HT1080 (cell line): ENCODE results near the gene OTUD3. TPM values are rescaled to one million over a fixed set of nuclear protein-coding genes. Genes with fewer than 3 reads are reported as not detected.
A peak's percentile ranks its signal among the peaks of the same experiment; 100 is the strongest.
"Not testable (repeated sequence)": the region's sequence is repeated elsewhere in the genome, so short reads cannot be mapped to it uniquely, and the experiment has no call there.

Experiments
- DNase-seq: peaks from one replicate; pipeline ENCODE4 v3.0.0-alpha.2; 2015; ENCODE audit warnings: low read depth
- polyA plus RNA-seq, 2 experiments: library from polyadenylated mRNA; depleted of rRNA; stranded (reverse); fragments of >200 nt; gene quantifications; 2 replicates each; pipeline ENCODE4 v1.2.3, GENCODE V29; 2015
- total RNA-seq: library from RNA; depleted of rRNA; stranded (reverse); fragments of >200 nt; shearing (Covaris generic); gene quantifications from 2 replicates; pipeline ENCODE4 v1.2.3, GENCODE V29; 2014; rRNA removed

OTUD3 gene, protein sequence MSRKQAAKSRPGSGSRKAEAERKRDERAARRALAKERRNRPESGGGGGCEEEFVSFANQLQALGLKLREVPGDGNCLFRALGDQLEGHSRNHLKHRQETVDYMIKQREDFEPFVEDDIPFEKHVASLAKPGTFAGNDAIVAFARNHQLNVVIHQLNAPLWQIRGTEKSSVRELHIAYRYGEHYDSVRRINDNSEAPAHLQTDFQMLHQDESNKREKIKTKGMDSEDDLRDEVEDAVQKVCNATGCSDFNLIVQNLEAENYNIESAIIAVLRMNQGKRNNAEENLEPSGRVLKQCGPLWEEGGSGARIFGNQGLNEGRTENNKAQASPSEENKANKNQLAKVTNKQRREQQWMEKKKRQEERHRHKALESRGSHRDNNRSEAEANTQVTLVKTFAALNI
- total RNA-seq = 3.3 and 3.6 TPM in 2 replicates
- polyA plus RNA-seq (2015; cell fraction: cytosol; rRNA removed) = 3.4 and 4.9 TPM in 2 replicates
- polyA plus RNA-seq (2015; cell fraction: nucleus; rRNA removed) = 14.6 and 15.8 TPM in 2 replicates

DNA sequence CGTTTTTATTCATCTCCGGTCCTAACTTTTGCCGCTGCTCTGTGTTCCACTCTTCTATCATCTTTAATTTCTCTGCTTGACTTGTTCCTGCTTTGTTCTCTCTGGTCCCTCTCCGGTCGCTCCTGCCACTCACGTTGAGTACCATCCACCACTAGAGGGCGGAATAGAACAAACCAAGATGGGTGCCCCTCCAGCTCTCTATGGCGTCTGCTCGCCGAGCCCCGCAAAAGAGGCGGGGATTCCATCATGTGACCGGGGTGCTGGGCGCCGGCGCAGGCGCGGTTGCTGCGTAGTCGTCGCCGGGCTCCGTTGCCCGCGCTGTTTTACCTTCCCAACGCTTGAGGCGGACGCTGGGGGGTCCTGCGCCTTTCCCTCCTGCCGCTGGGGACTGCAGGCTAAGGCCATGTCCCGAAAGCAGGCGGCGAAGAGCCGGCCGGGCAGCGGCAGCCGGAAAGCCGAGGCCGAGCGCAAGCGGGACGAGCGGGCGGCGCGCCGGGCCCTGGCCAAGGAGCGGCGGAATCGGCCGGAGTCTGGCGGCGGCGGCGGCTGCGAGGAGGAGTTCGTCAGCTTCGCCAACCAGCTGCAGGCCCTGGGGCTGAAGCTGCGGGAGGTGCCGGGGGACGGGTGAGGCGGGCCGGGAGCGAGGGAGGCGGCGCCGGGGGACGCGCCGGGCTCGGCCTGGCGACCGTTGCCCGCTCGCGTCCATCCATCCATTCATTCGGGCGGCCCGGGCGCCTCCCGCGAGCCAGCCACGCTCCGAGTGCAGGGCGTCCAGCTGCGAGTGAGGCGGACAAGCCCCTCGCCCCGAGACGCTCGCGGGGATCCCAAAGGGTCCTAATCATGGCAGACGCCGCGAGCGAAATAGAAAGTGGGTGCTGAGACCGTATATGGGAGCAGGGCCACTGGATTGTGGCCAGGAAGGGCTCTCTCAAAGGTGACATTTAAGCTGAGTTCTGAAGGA lies at the start of gene OTUD3:
OTUD3 (plus strand) TSS at position 285 of the 961 bp plus-strand sequence; CDS start at position 404, 119 bp downstream.
- peak; percentile 95 for DNase-seq

DNA sequence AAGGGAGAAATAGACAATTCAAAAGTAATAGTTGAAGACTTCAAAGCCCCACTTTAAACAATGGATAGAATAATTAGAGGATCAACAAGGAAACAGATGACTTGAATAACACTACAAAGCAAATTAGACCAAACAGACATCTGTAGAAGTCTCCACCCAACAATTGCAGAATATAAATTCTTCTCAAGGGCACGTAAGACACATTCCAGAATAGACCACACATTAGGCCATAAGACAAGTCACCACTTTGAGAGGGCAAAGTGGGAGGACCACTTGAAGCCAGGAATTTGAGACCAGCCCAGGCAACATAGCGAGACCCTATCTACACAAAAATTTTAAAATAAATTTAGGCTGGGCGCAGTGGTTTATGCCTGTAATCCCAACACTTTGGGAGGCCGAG lies 46.6 kb upstream of the OTUD3 start:
- DNase-seq = no peak

DNA sequence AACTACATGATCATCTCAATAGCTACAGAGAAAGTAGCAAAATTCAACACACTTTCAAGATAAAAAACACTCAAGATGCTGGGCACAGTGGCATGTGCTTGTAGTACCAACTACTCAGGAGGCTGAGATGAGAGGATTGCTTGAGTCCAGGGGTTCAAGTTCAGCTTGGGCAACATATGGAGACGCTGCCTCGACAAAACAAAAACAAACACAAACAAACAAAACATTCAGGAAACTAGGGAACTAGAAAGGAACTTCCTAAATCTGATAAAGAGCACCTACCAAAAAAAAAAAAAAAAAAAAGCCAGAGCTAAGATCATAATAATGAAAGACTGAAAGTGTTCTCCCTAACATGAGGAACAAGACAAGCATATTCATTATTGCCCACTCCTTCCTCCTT lies 44.3 kb upstream of the OTUD3 start:
- no peak for DNase-seq

DNA sequence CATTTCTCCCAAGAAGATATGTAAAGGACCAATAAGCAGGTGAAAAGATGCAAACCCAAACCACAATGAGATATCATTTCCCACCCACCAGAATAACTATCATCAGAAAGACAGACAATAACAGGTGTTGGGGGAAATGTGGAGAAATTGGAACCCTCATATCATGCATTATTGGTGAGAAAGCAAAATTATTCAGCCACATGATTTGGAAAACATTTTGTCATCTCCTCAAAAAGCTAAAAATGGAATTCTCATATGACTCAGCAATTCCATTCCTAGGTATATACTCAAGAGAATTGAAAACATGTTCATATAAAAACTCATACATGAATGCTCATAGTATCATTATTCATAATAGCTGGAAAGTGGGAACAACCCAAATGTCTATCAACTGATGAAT lies 42.0 kb upstream of the OTUD3 start:
- DNase-seq = no peak

DNA sequence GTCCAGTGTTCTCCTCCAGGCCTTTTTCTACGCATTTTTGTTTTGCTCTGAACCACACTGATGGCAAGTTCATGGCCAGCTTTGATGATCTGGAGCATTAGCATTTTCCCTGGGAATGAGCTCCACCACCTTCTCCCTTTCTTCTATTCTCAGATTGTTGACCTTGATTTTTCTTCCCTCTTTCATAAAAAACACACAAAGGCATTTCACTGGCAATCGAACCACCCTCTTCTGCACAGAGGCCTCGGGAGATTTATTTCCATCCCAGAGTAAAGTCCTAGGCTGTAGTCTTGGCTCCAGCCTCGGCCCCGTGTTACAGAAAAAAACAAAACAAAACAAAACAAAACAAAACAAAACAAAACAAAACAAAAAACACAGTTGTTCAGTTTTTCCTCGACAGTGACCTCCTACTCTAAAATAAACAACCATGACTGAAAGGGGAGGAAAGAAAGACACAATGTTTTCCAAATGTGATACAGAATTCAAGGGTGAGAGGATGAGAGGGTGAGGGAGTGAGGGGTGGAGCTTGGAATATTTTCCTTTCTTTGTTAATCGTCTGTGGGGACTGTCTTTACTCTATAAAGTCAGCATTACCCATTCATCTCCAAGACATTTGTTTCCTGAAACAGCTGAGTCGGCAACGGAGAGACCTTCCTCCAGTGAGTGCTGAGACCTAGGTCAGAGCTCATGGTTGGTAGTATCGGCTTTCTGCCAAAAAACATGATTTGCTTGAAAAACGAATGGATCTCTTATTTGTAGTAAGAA lies 37.3 kb upstream of the OTUD3 start:
- no peak for DNase-seq

DNA sequence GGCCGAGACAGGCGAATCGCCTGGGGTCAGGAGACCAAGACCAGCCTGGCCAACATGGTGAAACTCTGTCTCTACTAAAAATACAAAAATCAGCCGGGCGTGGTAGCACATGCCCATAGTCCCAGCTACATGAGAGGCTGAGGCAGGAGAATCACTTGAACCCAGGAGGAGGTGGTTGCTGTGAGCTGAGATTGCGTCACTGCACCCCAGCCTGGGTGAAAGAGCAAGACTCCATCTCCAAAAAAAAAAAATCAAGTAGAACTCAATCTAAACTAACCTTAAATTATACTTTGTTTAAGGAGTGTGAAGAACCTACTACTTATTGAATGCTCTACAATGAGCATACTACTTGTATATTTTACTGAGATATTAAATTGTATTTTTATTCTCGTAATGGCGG lies 36.6 kb upstream of the OTUD3 start:
- no peak for DNase-seq

DNA sequence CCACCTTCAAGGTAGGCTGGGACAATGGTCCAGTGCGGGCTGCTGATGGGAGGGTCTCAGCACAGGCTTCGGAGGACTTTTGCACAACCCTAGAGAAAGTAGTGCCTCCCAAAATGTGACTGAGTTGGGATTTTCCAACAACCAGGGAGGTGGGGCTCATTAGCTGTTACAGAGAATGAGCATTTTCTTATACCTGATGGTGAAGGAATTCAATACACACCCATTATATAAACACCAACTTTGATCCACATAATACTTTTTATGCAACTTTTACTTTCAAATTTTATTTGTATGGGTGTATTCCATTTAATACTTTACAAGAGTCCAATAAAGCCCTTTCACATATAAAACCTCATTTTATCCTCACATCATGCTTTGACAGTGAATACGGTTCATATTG lies 35.9 kb upstream of the OTUD3 start:
- no peak for DNase-seq

DNA sequence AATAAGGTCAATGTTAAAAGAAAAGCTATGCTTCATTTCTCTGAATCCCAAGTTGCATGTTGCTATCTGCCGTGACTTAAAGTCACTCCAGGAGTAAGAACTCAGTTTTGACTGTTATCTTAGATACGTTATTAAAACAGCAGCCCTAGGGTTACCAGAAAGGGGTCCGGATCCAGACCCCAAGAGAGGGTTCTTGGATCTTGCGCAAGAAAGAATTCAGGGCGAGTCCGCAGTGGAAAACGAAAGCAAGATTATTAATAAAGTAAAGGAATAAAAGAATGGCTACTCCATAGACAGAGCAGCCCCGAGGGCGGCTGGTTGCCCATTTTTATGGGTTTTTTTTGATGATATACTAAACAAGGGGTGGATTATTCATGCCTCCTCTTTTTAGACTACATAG lies 34.9 kb upstream of the OTUD3 start:
- not testable (repeated sequence) for DNase-seq

DNA sequence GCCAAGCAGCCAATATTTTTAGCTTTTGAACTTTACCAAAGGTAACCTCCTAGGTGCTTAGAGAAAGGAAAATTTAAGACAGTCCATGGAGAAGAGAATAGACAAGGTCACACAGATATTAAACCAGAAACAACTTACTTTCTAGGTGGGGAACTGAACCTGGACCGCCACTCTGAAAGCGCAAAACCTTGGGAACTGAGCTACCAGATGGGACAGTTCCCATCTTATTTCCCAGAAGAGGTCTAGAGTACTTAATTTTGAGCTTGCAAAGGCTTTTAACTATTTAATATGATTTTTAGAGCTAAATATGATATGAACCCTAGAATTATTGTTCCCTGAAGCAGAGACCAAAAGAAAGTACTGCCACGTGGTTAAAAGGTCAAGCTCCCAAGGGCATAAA lies 32.9 kb upstream of the OTUD3 start:
- DNase-seq = not testable (repeated sequence)

DNA sequence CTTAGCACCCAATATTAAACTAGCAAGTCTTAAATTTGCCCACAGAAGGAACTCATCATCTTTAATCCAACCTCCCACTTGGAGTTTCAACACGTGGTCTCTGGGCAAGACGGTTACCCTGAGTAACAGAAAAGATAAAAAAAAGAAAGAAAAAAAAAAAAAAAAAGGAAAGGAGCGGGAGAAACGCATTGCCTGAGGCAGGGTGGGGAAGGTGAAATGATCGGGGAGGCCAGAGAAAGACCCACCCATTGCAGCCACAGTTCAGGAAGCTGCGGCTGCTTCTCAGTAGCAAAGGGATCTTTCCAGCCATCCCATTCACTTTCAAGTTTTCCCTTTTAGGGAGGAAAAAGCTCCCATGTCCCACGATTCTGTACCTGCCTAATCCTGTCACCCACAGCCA lies 32.0 kb upstream of the OTUD3 start:
- no peak for DNase-seq

DNA sequence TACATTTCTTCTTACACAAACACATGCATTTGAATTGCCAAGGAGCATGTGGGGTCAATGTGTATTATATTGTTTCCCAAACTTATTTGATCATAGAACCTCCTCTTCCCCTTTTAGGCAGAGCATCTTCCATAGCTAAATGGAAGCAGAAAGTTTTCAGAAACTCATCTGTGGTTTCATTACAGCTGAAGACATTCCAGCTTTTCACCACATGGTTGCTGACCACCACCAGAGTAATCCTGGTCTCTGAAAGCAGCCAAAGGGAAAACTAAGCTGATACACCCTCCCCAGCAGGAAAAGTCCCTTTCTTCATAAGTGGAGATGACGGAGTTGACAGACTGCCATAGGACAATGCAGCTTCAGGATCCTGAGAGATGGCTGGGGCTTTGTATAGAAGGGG lies 30.2 kb upstream of the OTUD3 start:
- no peak for DNase-seq

DNA sequence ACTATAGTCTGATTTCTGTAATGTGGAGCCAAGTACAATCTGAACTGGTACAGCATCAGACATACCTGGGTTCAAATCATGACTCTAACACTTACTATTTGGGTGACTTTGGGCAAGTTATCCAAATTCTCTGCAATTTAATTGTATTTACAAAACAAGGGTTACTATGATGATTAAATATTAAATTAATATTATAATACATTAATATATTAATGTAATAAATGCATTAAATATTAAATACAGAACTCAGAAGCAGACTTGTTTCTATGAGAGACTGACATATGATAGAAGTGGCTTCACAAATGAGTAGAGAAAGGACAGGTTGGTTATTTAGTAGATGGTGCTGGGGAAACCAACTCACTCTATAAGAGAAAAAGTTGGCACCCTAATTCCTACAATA lies 27.3 kb upstream of the OTUD3 start:
- no peak for DNase-seq

DNA sequence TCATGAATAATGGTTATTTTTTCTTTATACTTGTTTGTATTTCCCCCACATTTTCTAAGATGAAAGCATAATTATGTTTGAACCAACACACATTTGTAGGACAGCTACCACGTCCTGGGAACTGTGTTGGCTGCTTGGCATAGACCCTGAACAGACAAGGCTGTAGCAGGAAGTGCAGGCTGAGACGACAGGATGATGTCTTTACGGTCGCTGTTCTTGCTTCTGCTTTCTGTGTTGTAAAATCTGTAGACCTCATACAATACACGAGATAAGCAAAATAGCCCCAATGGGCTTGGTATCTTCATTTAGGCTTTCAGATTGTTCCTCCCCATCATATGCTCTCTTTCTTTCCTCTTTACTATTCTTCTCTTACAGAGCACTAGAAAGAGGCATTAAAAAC lies 23.3 kb upstream of the OTUD3 start:
- DNase-seq = no peak

DNA sequence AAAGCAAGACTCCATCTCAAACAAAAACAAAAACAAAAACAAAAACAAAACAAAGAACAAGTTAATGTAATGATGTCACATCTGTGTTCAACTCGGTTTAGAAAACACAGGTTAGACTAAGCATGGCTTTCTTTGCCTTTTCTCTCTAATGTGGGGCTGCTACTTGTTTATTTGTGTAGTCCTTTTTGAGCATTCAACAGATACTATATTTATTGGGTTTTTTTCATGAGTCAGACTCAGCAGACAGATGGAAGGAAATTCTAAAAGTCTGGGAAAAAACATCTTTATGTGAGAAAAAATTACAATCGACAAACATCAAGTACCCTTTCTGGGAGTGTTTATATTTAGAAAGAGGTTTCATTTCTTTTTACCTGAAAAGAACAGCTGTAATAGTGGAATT lies 22.3 kb upstream of the OTUD3 start:
- no peak for DNase-seq

DNA sequence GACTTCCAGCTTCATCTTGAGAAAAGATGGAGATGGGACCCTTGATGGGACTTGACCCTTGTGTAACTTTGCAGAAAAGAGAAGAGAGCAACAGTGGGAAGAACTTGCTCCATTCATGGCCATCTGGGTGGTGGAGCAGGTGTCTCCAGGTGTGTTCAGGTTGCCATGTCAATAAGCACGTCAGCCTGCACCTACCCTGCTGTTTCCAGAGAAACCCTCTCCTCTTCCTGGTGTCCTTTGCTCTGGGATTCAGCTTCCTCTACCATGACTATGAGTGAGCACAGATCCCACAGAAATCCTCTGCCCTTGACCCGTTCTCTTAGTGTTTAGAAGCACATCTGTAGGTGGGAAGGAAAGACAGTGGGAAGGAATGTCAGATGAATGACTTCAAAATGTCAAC lies 21.8 kb upstream of the OTUD3 start:
- no peak for DNase-seq

DNA sequence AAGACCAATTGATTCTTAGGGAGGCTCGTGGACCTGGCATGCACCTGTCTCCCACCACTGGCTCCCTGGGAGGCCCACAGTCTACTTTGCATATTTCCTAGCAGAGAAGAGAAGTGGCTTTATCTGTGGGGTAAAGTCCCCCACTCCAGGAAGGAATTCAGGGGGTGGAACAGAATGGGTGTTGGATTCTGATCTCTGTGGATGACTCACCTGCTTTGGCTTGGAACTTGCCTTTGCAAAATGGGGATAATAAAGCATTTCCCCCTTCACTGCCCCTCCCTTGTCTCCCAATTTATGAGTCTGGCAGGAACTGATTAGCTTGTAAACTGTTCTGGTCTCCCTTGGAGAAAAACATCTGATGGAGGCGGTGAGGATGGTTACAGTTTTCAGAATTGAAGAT lies 21.2 kb upstream of the OTUD3 start:
- no peak for DNase-seq

DNA sequence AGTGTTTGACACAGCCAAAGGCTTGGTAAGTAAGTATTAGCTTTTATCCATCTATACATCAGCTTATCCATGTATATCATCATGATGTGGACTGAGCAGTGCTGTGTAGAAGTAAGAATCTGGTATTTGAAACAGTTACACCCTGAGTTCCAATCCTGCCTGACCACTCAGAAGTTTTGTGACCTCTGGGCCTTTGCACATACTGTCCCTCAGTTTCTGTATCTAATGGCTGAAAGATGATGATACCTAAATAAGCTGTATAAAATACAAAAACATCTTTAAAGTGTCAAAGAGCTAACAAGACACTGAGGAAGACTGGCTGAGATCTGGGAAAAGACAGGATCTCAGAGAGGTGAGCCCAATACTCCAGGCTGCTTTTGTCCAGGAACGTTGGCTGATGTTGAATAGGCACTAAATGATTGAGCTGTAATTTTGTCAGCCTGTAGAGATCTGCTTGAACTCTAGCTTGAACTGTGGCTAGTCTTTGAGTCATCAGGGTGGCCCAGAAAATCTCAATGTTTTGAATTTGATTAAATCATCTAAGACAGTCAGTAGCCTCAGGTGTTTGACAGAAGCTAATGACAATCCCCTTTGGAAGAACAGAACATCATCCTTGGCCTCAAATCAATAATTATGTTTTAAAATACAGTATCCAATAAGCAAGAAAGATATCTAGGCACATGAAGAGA lies 20.2 kb upstream of the OTUD3 start:
- DNase-seq = no peak

DNA sequence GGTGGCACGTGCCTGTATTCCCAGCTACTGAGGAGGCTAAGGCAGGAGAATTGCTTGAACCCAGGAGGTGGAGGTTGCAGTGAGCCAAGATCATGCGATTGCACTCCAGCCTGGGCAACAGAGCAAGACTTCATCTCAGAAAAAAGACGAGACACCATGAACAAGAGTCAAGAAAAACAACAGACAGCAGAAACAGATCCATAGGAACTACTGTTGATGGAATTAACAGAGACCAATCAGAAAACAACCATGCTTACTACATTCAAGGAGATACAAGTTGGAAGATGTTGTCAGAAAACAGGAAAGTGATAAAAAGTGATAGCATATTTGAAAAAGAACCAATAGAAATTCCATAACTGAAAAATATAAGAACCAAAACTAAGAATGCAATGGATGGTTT lies 19.3 kb upstream of the OTUD3 start:
- DNase-seq = no peak

DNA sequence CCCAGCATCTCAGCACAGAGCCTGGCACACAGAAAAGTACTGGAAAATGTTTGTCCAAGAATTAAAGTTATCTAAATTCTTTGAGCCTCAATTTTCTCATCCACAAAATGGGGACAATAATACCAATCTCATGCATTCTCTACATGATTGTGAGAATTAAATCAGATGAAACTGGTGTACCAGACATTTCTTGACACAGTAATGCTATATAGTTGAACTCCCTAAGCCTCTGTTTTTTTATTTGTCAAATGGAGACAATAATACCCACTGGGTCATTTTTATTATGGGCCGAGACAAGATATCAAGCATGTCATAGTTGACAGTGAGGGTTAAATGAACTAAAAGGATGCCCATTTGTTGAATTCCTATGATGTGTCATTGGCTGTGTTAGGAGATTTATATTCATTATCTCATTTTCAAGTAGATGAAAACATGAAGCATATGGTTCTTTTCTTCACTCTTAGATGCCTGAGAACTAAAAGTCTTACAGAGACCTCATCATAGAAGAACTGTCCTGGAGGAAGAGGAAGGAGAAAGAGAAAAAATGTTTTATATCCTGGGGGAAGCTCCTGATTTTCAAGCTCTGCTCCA lies 17.5 kb upstream of the OTUD3 start:
- DNase-seq = no peak

DNA sequence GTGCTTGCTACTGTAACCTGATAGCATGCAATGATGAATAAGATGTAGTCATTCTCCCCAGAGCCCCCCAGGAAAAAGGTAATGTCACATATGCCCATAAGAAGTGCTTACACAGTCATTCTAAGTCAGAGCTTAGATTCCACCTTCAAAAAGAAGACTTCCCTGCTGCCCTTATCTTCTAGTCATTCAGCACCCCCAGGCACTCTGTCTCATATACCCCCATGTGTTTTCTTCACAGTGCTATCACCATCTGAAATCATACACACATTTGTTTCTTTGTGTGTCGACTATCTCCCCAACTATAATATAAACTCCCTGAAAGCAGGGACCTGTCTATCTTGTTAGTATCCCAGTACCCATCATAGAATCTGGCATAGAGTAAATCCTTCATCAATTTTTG lies 16.2 kb upstream of the OTUD3 start:
- no peak for DNase-seq
